Spleen (tissue), 7 donors: Measurements from ENCODE around the gene TOX3.

Experiments
- CTCF ChIP-seq, 11 experiments: fragments of 200-600 bp in 7 of 11; fragments of 450-650 bp in 4 of 11; sonication (generic) in 4 of 11; IDR thresholded peaks in 8 of 11; conservative IDR thresholded peaks in 3 of 11; 1 replicate in 7 of 11; 2 replicates in 4 of 11; pipeline versions ENCODE4 v1.4.0 to v1.8.0; 2016 to 2021; ENCODE audit warnings: antibody characterized with exemption in 11 of 11, inconsistent platforms in 4 of 11, mild to moderate bottlenecking in 1 of 11
- POLR2A ChIP-seq, 3 donors: fragments of 450-650 bp; IDR thresholded peaks; one replicate each; pipeline ENCODE4 v1.5.1; 2017; ENCODE audit warnings: antibody characterized with exemption in 3 of 3, mild to moderate bottlenecking in 1 of 3
- POLR2AphosphoS5 ChIP-seq, 3 donors: sonication (generic); formaldehyde crosslinking; IDR thresholded peaks; one replicate each; pipeline ENCODE4 v1.5.1; 2017; ENCODE audit warnings: antibody characterized with exemption in 3 of 3
- donor health status: DM: no; HTN: no; CAD: no; lungs with moderate emphysema.
- donor health status: DM: no; HTN: no; CAD: no.
- donor health status: DM: no; HTN: no; CAD: no.

GRCh38 chr16:52546291-52547003 lies 496 bp downstream of the TOX3 start:
- no peak for TF ChIP-seq POLR2A (IDR thresholded peaks at IDR 0.05)
- TF ChIP-seq CTCF (IDR thresholded peaks at IDR 0.05 in 8 of 11, conservative IDR thresholded peaks at IDR 0.05 in 3 of 11): no peak
- no peak for TF ChIP-seq POLR2AphosphoS5 (IDR thresholded peaks at IDR 0.05)
